Psoas muscle (tissue), 8 donors: ENCODE measurements around the gene FAR1. TPM values are rescaled to one million over a fixed set of nuclear protein-coding genes. Genes with fewer than 3 reads are reported as not detected.

Experiments
- ATAC-seq, 4 donors: fragments of 200-7000 bp; cut with Tn5 transposase; one replicate each; pipeline ENCODE4 v1.9.1; 2020; ENCODE audit warnings: moderate library complexity in 3 of 4, mild to moderate bottlenecking in 2 of 4
- DNase-seq, 2 donors: peaks; one replicate each; pipeline ENCODE4 v3.0.0-alpha.2; 2020
- H3K27ac ChIP-seq: fragments of 200-600 bp; one replicate; pipeline ENCODE4 v1.8.0; 2022
- H3K27me3 ChIP-seq, 3 donors: fragments of 200-600 bp in 1 of 3; one replicate each; pipeline versions ENCODE4 v1.6.1 to v1.8.0; 2013 to 2022; ENCODE audit warnings: low read length in 2 of 3, mild to moderate bottlenecking in 2 of 3, moderate library complexity in 1 of 3; ENCODE audit not compliant: insufficient read depth in 3 of 3
- H3K36me3 ChIP-seq, 2 donors: fragments of 200-600 bp in 1 of 2; one replicate each; pipeline versions ENCODE4 v1.6.1 to v1.8.0; 2013 to 2022; ENCODE audit warnings: low read depth in 1 of 2, mild to moderate bottlenecking in 1 of 2, moderate library complexity in 1 of 2; ENCODE audit not compliant: insufficient read depth in 1 of 2
- H3K4me1 ChIP-seq: fragments of 200-600 bp; one replicate; pipeline ENCODE4 v1.8.0; 2022
- H3K4me3 ChIP-seq: fragments of 200-600 bp; one replicate; pipeline ENCODE4 v1.8.0; 2022; ENCODE audit warnings: mild to moderate bottlenecking
- H3K9me3 ChIP-seq: fragments of 200-600 bp; one replicate; pipeline ENCODE4 v1.8.0; 2022
- WGBS, 3 donors: extraction: QIAGEN DNeasy Blood & Tissue Kit; methylation state at CpG; one replicate each; pipeline versions ENCODE4 v1.1.6 to v1.1.7; 2013; 5-methylcytosine and 5-hydroxymethylcytosine counted together
- intact Hi-C, 2 donors: fragments of 100-400 bp; cut with DNase I; formaldehyde crosslinking; loops; one replicate each; pipeline versions ENCODE4 v1.11.0 to v1.14.2; 2022
- polyA plus RNA-seq, 3 donors: library from polyadenylated mRNA; stranded (reverse); fragments of 200-250 nt; gene quantifications; one replicate each; pipeline ENCODE4 v1.2.3, GENCODE V29; 2013
- total RNA-seq, 4 donors: library from RNA; stranded (reverse); fragmentation: NEBNext Ultra II Directional in 2 of 4; extraction: Animal tissue kit (Norgen Biotek cat#: 25700) in 2 of 4; gene quantifications; one replicate each; pipeline versions ENCODE4 v1.2.1 to v1.2.4, GENCODE V29; 2021 to 2023
- TF ChIP-seq, protein P1 (sequence below): fragments of 200-600 bp; IDR thresholded peaks from one replicate; pipeline ENCODE4 v1.8.0; 2022; ENCODE audit warnings: antibody characterized with exemption
- donor health status: healthy with polysubstance abuse.
- donor health status: DM: no; HTN: no; CAD: no; lungs with moderate emphysema.
- donor health status: Bipolar disorder and iron deficiency.
- donor health status: healthy.
- donor health status: DM: yes; HTN: yes; CAD: no.
- donor health status: DM: no; HTN: no; CAD: no.
- donor health status: DM: no; HTN: no; CAD: no.
- donor health status: DM: yes; HTN: yes; CAD: no.

Gene FAR1
- total and polyA plus RNA-seq, 7 donors: 10.2 to 35.4 (median 23.8) TPM

GRCh38 chr11:13635290-13635689 lies 33.2 kb upstream of the FAR1 start:
- intact Hi-C loops: no loop called here
- H3K27me3 ChIP-seq: peaks cover 0 to 3% (median 0%) of the 10 kb centered on the region in 3 donors
- WGBS, 3 donors: 79 to 87% (median 85%) methylated on average over 5 of the region's 5 CpGs
- ATAC-seq: no peak
- no peaks in the 10 kb centered on the region for H3K9me3 ChIP-seq
- TF ChIP-seq, protein P1, sequence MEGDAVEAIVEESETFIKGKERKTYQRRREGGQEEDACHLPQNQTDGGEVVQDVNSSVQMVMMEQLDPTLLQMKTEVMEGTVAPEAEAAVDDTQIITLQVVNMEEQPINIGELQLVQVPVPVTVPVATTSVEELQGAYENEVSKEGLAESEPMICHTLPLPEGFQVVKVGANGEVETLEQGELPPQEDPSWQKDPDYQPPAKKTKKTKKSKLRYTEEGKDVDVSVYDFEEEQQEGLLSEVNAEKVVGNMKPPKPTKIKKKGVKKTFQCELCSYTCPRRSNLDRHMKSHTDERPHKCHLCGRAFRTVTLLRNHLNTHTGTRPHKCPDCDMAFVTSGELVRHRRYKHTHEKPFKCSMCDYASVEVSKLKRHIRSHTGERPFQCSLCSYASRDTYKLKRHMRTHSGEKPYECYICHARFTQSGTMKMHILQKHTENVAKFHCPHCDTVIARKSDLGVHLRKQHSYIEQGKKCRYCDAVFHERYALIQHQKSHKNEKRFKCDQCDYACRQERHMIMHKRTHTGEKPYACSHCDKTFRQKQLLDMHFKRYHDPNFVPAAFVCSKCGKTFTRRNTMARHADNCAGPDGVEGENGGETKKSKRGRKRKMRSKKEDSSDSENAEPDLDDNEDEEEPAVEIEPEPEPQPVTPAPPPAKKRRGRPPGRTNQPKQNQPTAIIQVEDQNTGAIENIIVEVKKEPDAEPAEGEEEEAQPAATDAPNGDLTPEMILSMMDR: no peak
- no peaks in the 10 kb centered on the region for H3K36me3 ChIP-seq
- H3K4me3 ChIP-seq: no peak overlapping the region
- no peaks in the 10 kb centered on the region for H3K4me1 ChIP-seq
- no peak for DNase-seq
- no peak overlapping the region for H3K27ac ChIP-seq

- no peaks in the 10 kb centered on the region for H3K36me3 ChIP-seq
- H3K4me1 ChIP-seq: no peaks in the 10 kb centered on the region
- no peak overlapping the region for H3K4me3 ChIP-seq
- intact Hi-C loops: no loop called here
- TF ChIP-seq, protein P1: no peak
- peaks cover 0 to 3% (median 0%) of the 10 kb centered on the region in 3 donors for H3K27me3 ChIP-seq
- H3K27ac ChIP-seq: no peak overlapping the region
- DNase-seq (no peak), ATAC-seq (no peak)
- H3K9me3 ChIP-seq: no peaks in the 10 kb centered on the region
Measured at GRCh38 chr11:13635804-13636203, 32.7 kb upstream of the FAR1 start.

- Histone ChIP-seq H3K27ac (no peak overlapping the region), H3K27me3 (peaks cover 0 to 3% (median 0%) of the 10 kb centered on the region in 3 donors), H3K36me3 (no peaks in the 10 kb centered on the region), H3K4me3 (no peak overlapping the region), H3K4me1 (no peaks in the 10 kb centered on the region), H3K9me3 (no peaks in the 10 kb centered on the region)
- TF ChIP-seq, protein P1: no peak
- intact Hi-C loops: no loop called here
- WGBS, 3 donors: 82 to 89% (median 83%) methylated on average over 4 of the region's 4 CpGs
- ATAC-seq (no peak), DNase-seq (no peak)
Measured at GRCh38 chr11:13637125-13638069, 31.1 kb upstream of the FAR1 start.

GRCh38 chr11:13638422-13638821 lies 30.0 kb upstream of the FAR1 start:
- H3K27me3 ChIP-seq: peaks cover 0 to 2% (median 2%) of the 10 kb centered on the region in 3 donors
- no peak for DNase-seq
- no peaks in the 10 kb centered on the region for H3K36me3 ChIP-seq
- no peak overlapping the region for H3K27ac ChIP-seq
- intact Hi-C loops: no loop called here
- H3K9me3 ChIP-seq: no peaks in the 10 kb centered on the region
- ATAC-seq: no peak
- no peaks in the 10 kb centered on the region for H3K4me1 ChIP-seq
- no peak overlapping the region for H3K4me3 ChIP-seq
- TF ChIP-seq, protein P1: no peak
